K562 (cell line): ENCODE results near the gene FKBP1B. TPM values are rescaled to one million over a fixed set of nuclear protein-coding genes. Genes with fewer than 3 reads are reported as not detected.

Source experiments
- CREM ChIP-seq: IDR thresholded peaks from 2 replicates; pipeline ENCODE4 v1.6.1; 2014; ENCODE audit warnings: antibody characterized with exemption, low read depth
- CUX1 ChIP-seq: fragments of 200-800 bp; sonication (Bioruptor generic); IDR thresholded peaks from 2 replicates; pipeline ENCODE4 v1.6.1; 2016; ENCODE audit warnings: missing genetic modification characterization, missing compliant biosample characterization
- HDAC3 ChIP-seq: fragments of 450-650 bp; IDR thresholded peaks from 2 replicates; pipeline ENCODE4 v1.6.1; 2018; ENCODE audit warnings: borderline replicate concordance, mild to moderate bottlenecking, moderate library complexity; ENCODE audit not compliant: partially characterized antibody
- JUND ChIP-seq, 2 experiments: IDR thresholded peaks; 2 replicates in 1 of 2; 3 replicates in 1 of 2; pipeline ENCODE4 v1.6.1; 2011; ENCODE audit warnings: borderline replicate concordance in 2 of 2, low read depth in 2 of 2, low read length in 2 of 2, improper control_type of control experiment in 1 of 2, missing biosample characterization in 1 of 2, missing genetic modification characterization in 1 of 2, missing genetic modification reagents in 1 of 2
- ZBTB40 ChIP-seq, 2 experiments: fragments of 450-650 bp in 1 of 2; sonication (generic) in 1 of 2; formaldehyde crosslinking in 1 of 2; IDR thresholded peaks; 2 replicates each; pipeline versions ENCODE4 v1.7.1 to v1.9.0; 2016 to 2022; ENCODE audit warnings: inconsistent platforms in 1 of 2, mild to moderate bottlenecking in 1 of 2, missing genetic modification reagents in 1 of 2
- polyA plus RNA-seq, 8 experiments: library from polyadenylated mRNA; depleted of rRNA in 4 of 8; stranded (reverse) in 5 of 8; unstranded in 3 of 8; fragments of >200 nt; fragmentation: Nextera tagmentation in 2 of 8; fragmentation: Illumina TruSeq in 1 of 8; extraction: Ambion mirVana in 2 of 8; extraction: Trizol in 1 of 8; gene quantifications; 2 replicates each; pipeline versions ENCODE4 v1.2.1 to v1.2.3, GENCODE V29; 2011 to 2014; ENCODE audit warnings: inconsistent platforms in 1 of 8, missing spikeins in 1 of 8
- total RNA-seq, 7 experiments: library from RNA; depleted of rRNA in 6 of 7; stranded (reverse); fragments of >200 nt in 6 of 7; fragmentation: Illumina TruSeq in 2 of 7; extraction: Trizol in 2 of 7; gene quantifications; 2 replicates each; pipeline versions ENCODE4 v1.2.1 to v1.2.3, GENCODE V29; 2011 to 2021; ENCODE audit warnings: low replicate concordance in 1 of 7
- TF ChIP-seq, protein P1 (sequence below), 2 experiments: fragments of 450-650 bp; IDR thresholded peaks; 2 replicates each; pipeline ENCODE4 v1.6.1; 2016
- TF ChIP-seq, protein P2 (sequence below): fragments of 250-450 bp; sonication (Bioruptor Pico); IDR thresholded peaks from 2 replicates; pipeline ENCODE4 v1.5.0; 2021

Gene FKBP1B
- total and polyA plus RNA-seq, 9 of the 15 experiments (the other 6 are each of a cell fraction or from before 2014, with no cell fraction given): 0.58 to 9.4 (median 1.6) TPM

DNA sequence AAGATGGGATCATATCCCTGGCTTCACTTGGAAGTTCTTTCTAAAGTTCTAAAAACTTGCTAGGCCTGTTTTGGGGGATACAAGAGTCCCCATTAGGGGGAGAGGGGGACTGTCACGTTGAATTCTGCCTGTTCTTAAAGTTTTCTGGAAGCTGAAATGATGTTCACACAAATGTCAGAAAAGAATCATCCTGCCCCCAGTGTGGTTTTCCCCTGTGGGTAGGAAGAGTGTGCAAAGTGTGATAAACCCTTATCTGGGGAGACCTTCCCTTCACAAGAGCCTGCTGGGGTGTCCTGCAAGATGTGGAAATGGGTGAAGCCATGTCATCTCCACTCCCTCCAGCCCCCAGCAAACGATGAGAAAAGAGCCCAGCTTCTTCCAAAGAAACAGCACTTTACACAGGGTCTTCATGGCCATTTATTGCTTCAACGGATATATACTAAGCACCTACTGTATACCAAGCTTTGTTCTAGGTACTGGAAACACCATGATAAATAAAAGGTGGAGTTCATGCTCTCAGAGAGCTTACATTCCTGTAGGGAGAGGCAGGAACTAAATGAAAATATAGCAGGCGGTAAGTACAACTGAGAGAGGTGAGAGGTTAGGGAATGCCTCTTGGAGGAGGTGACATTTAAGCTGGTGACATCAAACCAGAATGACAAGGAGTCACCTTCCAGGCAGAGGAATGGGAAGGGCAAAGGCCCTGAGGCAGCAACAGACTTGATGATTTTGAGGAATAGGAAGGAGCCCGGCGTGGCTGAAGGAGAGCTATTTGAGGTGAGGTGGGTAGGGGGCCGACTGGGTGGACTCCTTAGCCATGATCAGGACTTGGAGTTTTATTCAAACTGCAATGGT is 38.1 kb upstream of the FKBP1B start (continued):
- peak; percentile 24; the same call in 1 of the 2 replicates for TF ChIP-seq CUX1 (CRISPR knock-in tag)
- peak; percentile 75 for TF ChIP-seq ZBTB40 (IDR thresholded peaks at IDR 0.05)
- TF ChIP-seq ZBTB40 (CRISPR knock-in tag; IDR thresholded peaks at IDR 0.05): no peak
- TF ChIP-seq CREM: peak; percentile 79
- TF ChIP-seq, protein P1, sequence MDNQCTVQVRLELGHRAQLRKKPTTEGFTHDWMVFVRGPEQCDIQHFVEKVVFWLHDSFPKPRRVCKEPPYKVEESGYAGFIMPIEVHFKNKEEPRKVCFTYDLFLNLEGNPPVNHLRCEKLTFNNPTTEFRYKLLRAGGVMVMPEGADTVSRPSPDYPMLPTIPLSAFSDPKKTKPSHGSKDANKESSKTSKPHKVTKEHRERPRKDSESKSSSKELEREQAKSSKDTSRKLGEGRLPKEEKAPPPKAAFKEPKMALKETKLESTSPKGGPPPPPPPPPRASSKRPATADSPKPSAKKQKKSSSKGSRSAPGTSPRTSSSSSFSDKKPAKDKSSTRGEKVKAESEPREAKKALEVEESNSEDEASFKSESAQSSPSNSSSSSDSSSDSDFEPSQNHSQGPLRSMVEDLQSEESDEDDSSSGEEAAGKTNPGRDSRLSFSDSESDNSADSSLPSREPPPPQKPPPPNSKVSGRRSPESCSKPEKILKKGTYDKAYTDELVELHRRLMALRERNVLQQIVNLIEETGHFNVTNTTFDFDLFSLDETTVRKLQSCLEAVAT (IDR thresholded peaks at IDR 0.05): peak in 1 of 2 experiments; percentile 98; a peak in 3 of 4 replicates
- peak; percentile 78; the same call in 1 of the 2 replicates for TF ChIP-seq JUND (IDR thresholded peaks at IDR 0.05; ENCODE audit: borderline replicate concordance, low read depth, low read length)
- TF ChIP-seq JUND (tag; IDR thresholded peaks at IDR 0.05; ENCODE audit: borderline replicate concordance, low read depth, low read length): peak; percentile 53; the same call in 1 of the 3 replicates
- TF ChIP-seq, protein P2, sequence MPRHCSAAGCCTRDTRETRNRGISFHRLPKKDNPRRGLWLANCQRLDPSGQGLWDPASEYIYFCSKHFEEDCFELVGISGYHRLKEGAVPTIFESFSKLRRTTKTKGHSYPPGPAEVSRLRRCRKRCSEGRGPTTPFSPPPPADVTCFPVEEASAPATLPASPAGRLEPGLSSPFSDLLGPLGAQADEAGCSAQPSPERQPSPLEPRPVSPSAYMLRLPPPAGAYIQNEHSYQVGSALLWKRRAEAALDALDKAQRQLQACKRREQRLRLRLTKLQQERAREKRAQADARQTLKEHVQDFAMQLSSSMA: 0 out of 2 replicates have a peak, but pooled peaks have one; percentile 33
- TF ChIP-seq HDAC3: peak; percentile 90
